ENCODE measurements around the gene CILP2. TPM values are rescaled to one million over a fixed set of nuclear protein-coding genes. Genes with fewer than 3 reads are reported as not detected.
A peak's percentile ranks its signal among the peaks of the same experiment; 100 is the strongest.

The CILP2 gene
- total and polyA plus RNA-seq, 9 of the 15 experiments (the other 6 are each of a cell fraction or from before 2014, with no cell fraction given): 0.04 to 0.35 (median 0.05) TPM; not detected in 2

GRCh38 chr19:19488875-19489690 is 49.0 kb upstream of the CILP2 start (continued):
- no peak for TF ChIP-seq ZFP91 (CRISPR knock-in tag; IDR thresholded peaks at IDR 0.05)
- no peak for TF ChIP-seq RBM14 (IDR thresholded peaks at IDR 0.05; ENCODE audit: borderline replicate concordance, insufficient read depth, low read depth, low read length)
- TF ChIP-seq ZNF668 (CRISPR knock-in tag; IDR thresholded peaks at IDR 0.05): no peak
- TF ChIP-seq TBL1XR1 (IDR thresholded peaks at IDR 0.05; ENCODE audit: low read length in 2 of 2): no peak
- TF ChIP-seq ZNF3 (CRISPR knock-in tag; IDR thresholded peaks at IDR 0.05): no peak
- no peak for TF ChIP-seq PHB (CRISPR knock-in tag; IDR thresholded peaks at IDR 0.05)
- TF ChIP-seq MCM5 (IDR thresholded peaks at IDR 0.05; ENCODE audit: low read depth): no peak
- TF ChIP-seq, protein P1, sequence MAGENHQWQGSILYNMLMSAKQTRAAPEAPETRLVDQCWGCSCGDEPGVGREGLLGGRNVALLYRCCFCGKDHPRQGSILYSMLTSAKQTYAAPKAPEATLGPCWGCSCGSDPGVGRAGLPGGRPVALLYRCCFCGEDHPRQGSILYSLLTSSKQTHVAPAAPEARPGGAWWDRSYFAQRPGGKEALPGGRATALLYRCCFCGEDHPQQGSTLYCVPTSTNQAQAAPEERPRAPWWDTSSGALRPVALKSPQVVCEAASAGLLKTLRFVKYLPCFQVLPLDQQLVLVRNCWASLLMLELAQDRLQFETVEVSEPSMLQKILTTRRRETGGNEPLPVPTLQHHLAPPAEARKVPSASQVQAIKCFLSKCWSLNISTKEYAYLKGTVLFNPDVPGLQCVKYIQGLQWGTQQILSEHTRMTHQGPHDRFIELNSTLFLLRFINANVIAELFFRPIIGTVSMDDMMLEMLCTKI (IDR thresholded peaks at IDR 0.05; ENCODE audit: partially characterized antibody): no peak
- no peak for TF ChIP-seq BCL6 (CRISPR knock-in tag; IDR thresholded peaks at IDR 0.05)
- TF ChIP-seq PCBP1 (IDR thresholded peaks at IDR 0.05; ENCODE audit: low read depth, low read length, poor library complexity, severe bottlenecking): no peak
- no peak for TF ChIP-seq SRSF1 (IDR thresholded peaks at IDR 0.05; ENCODE audit: low read depth, low read length)
- TF ChIP-seq PBX2 (CRISPR knock-in tag; IDR thresholded peaks at IDR 0.05; ENCODE audit: low read depth): no peak
- TF ChIP-seq PBX2 (tag; conservative IDR thresholded peaks at IDR 0.05; ENCODE audit: low read depth): peak; percentile 88
- no peak for TF ChIP-seq ZNF436 (CRISPR knock-in tag; IDR thresholded peaks at IDR 0.05)
- TF ChIP-seq MTA2 (IDR thresholded peaks at IDR 0.05; ENCODE audit: low read depth): no peak
- no peak for TF ChIP-seq ZBED1 (IDR thresholded peaks at IDR 0.05)
- no peak for TF ChIP-seq ZFX (CRISPR knock-in tag; IDR thresholded peaks at IDR 0.05)
- TF ChIP-seq ZNF133 (CRISPR knock-in tag; IDR thresholded peaks at IDR 0.05): no peak
- TF ChIP-seq DNMT1 (IDR thresholded peaks at IDR 0.05): no peak
- TF ChIP-seq, protein P2, sequence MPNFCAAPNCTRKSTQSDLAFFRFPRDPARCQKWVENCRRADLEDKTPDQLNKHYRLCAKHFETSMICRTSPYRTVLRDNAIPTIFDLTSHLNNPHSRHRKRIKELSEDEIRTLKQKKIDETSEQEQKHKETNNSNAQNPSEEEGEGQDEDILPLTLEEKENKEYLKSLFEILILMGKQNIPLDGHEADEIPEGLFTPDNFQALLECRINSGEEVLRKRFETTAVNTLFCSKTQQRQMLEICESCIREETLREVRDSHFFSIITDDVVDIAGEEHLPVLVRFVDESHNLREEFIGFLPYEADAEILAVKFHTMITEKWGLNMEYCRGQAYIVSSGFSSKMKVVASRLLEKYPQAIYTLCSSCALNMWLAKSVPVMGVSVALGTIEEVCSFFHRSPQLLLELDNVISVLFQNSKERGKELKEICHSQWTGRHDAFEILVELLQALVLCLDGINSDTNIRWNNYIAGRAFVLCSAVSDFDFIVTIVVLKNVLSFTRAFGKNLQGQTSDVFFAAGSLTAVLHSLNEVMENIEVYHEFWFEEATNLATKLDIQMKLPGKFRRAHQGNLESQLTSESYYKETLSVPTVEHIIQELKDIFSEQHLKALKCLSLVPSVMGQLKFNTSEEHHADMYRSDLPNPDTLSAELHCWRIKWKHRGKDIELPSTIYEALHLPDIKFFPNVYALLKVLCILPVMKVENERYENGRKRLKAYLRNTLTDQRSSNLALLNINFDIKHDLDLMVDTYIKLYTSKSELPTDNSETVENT (CRISPR knock-in tag; IDR thresholded peaks at IDR 0.05): no peak
- 0 out of 4 replicates have a peak, but pooled peaks of 1 of the 2 experiments have one; percentile 40 for TF ChIP-seq MAZ (CRISPR knock-in tag; conservative IDR thresholded peaks at IDR 0.05 in 1 of 2, IDR thresholded peaks at IDR 0.05 in 1 of 2)

Data from K562 (cell line).